Stimulated activated CD4-positive, alpha-beta T cell treated with anti-CD3 and anti-CD28 coated beads, Interleukin-4, amount 100 ng/mL, for 24 hours (primary cell): ENCODE measurements around the gene ARHGDIG.
"Not testable (repeated sequence)": the region's sequence is repeated elsewhere in the genome, so short reads cannot be mapped to it uniquely, and the experiment has no call there.

Experiments used
- DNase-seq: peaks from one replicate; pipeline ENCODE4 v3.0.0-alpha.2; 2020

Gene ARHGDIG

DNA sequence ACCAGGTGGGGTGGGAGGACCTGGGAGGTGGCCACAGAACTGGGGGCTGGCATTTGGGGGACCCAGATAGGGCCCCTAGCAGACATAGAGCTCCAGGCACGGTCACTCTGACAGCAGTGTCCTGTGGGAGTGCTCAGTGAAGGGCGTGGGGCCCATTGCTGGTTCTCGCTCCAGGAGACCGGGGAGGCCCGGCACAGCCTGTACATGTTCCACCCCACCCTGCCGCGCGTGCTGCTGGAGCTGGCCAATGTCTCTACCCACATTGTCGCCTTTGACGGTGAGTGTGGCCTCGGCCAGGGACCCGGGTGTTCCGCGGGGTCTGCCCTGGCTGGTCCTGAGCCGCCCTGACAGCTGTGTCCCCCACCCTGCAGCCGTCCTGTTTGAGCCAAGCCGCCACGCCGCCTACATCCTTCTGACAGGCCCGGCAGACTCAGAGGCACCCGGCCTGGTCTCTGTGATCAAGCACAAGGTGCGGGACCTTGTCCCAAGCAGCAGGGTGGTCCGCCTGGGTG lies 15.9 kb upstream of the ARHGDIG start:
- DNase-seq, result no peak

DNA sequence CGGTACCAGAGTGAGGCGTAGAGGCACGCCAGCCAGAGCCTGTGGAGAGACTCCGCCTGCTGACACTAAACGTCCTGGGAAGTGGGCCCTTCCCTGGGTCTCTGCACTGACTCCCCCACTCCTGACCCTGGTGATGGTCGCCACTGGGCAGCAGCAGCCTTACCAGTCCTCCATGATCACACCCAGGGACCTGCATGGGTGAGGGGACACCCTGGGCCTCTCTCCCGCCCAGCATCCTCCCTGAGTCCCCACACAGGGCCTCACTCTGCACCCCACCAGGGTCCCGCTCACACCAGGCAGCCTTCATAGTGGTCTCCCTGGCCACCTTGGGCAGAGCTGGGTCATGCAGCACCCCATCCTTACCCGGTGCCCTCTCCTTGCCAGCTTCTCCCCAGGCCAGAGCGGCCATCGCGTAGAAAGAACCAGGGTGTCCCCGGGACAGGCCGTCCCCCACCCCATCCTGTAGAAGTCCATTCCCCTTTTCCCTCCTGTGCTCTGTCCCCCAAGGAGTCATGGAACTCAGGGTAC lies 15.3 kb upstream of the ARHGDIG start:
- no peak for DNase-seq

DNA sequence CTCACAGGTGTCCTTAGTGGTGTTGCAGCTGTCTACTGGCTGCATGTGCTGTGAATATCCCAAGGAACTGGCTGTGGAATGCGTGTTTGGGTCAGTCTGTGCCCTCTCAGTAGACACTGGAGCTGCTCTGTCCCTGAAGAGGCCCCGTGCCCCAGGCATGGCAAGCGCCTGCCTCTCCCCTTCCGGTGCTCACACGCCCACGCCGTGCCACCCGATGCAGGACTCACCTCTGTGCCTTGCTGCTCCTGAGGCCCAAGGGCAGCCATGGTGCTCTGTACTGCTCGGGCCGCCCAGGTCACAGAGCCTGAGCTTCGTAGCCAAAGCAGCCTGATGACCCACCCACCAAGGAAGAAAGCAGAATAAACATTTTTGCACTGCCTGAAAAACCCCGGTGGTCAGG lies 14.7 kb upstream of the ARHGDIG start:
- peak; percentile 11 for DNase-seq

DNA sequence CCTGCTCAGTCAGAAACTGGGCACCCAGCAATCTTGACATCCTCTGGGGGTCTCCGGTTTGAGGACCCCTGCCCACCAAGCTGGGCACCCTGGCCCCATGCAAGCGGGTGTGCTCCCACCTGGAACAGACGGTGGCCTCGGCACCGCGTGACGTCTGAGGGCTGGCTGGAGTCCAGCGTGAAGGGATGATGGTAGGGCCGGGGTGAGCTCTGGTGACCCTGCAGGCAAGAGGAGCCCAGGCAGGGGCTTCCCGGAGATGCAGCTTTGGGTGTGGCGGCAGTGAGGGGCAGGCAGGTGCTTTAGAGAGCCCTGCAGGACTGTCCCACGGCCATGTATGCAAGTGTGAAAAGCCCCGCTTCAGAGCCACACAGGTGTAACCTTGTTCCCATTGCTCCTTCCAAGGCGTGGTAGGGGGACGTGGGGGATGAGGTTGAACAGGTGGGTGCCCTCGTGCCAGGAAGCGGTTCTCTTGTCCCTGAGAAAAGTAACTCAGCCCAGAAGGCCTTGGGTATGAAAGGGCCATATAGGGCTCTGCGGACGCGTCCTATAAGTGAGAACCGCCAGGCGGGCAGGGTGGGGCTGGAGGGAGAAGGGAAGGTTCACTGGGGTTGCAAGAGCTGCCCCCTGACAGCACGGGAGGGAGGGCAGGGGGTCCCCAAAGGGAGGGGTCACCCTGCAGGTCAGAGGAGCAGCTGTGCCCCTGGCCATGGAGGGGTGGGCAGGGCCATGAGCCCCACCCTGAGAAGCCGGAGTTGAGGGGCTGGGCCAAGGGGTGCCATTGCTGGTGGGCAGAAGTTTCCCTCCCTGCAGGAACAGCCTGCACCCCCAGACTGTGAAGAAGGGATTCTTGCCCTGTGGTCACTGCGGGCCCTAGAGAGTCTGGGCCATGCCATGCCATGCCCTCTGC lies 13.9 kb upstream of the ARHGDIG start:
- DNase-seq, result no peak

DNA sequence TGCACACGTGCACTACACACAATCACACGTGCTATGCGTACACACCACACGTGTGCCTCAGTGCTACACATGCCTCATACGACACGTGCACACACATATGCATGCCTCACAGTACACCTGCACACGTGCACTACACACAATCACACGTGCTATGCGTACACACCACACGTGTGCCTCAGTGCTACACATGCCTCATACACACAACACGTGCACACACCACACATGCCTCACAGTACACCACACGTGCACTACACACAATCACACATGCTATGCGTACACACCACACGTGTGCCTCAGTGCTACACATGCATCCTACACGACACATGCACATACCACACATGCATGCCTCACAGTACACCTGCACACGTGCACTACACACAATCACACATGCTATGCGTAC lies 12.8 kb upstream of the ARHGDIG start:
- DNase-seq, result not testable (repeated sequence)

DNA sequence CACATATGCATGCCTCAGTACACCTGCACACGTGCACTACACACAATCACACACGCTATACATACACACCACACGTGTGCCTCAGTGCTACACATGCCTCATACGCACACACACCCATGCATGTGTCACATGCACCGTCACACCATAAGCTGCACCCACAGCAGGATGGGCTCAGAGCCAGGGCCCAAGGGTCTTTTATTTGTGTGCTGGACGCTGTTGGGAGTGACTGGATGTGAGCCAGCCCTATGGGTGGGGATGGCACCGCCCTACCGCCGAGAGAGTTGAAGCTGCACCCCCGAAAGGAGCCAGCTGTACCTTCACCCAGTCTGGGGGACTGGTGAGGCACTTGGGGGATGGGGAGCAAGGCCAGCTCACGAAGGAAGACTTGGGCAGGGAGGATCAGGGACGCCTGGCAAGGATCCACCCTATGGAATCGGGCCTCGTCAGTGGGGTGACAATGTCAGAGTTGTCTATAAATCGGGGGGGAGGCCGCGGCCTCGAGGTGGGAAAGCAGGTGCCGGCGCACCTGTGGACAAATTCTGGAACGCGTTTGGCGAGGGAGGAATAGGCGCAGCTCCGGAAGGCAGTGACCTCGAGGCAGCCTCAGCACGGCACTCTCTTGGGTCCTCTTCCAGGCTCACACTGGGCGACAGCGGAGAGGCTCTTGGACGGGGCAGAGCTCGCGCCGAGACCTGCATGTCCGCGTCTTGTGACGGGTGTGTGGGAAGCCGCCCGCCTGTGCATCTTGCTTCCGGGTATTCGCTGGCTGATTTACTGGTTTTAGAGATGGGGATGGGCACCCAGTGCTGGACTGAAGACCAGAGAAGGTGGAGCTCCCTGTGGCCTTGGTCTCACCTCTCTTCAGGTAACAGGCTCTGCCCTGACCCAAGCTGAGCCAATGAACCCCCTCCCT lies 12.0 kb upstream of the ARHGDIG start:
- no peak for DNase-seq

DNA sequence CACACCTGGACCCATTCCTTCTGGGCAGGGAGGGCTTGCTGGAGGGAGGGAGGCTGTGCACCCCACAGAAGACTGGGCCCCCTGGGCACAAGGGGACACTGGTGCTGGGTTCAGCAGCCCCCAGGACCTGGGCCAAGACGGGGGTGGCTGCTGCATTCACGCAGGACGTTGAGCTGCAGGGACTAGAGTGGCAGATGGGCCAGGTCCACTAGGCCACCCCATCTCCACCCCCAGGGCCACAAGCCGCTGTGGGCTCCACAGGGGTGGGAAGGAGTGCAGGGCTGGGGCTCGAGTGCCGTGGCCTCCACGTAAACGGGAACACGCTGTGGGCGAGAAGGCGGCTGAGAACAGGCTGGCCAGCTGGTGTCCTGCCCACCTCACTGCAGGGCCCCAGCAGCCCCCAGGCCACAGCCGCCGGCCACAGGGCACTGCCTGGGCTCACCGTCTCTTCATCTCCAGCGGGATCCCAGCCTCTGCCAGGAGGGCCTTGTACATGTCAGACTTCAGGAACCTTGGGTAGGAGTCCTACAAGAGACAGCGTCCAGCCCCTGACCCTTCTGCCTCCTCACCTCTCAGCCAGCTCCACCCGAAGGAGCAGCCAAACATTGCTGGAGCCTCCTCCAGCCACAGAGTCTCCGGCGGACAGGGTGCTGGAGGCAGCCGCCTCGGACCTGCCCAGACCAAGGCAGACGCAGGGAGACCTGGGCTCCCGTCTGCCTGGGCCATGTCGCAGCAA lies 11.2 kb upstream of the ARHGDIG start:
- DNase-seq, result no peak

DNA sequence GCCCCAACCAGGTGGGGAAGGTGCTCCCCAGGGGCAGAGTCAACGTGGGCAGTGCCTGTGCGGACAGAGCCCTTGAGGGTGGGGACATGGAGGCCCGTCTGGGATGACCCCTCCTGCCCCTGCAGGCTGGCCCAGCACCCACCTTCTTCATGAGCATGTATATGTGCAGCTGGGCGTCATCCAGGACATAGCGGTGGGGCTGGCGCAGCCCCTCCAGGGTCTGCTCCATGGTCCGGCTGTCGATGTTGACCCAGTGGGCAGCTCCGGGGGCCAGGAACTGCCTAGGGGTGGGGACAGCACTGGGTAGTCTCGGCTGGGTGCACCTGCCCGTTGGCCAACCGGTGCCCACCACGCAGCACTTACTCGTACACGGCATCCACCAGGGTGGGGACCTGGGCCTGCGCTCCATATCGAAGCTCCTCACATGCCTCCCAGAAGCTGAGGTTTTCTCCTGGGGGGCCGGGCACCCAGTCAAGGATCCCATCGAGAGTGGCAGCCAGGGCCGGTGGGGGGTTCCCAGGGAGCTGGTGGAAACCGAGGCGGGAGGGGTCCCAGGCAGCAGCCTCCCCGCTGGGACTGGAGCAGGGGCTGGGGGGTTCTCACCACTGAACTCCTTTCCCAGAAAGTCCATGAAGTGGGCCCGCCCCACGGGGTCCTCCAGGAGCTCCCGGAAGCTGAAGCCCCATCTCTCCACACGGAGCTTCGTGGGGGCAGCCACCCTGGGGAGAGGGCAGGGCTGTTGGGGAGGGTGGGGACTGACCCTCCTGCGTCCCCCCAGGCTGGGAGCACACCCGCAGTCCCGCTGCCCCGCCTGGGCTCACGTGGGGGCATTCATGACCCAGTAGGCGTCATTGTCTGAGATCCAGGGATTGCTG lies 9.8 kb upstream of the ARHGDIG start:
- no peak for DNase-seq

DNA sequence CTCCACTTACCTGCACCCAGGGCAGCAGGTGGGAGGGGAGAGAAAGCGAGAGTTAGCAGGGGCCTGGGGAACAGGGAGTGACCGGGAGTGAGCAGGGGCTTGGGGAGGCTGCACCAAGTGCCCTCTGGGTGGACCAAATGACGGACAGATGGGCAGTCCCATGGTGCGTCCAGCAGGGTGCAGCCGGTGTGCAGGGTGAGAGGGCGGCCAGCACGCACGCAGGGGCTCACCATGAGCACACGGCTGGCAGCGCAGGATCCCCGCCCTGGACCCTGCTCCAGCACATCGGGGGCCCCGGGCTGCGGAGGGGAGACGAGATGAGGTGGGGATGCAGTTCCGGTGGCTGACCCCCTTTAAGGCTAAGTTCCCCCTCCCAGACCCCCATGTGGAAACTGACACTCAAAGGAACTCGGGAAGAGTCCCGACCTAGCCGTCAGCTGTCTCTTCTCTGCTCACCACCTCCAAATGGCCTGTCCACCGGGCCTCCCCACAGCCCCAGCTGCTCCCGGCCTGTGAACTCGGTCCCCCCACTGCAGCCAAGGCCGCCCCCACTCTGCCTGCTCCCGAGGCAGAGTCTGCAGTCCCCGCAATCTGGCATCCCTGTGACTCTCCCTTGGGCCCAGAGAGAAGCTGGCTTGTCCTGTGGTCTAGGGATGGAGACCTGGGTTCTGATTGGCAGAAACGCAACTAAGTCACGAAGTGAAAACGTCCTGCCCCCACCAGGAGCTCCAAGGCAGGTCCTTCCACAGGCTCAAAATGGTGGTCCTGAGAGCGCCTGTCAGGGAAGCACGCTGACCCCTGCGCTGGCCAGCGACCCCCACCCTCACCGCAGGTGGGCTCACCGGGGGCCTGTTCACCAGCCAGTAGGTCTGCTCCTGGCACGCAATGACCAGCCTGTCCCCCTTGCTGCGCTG lies 7.5 kb upstream of the ARHGDIG start:
- no peak for DNase-seq

DNA sequence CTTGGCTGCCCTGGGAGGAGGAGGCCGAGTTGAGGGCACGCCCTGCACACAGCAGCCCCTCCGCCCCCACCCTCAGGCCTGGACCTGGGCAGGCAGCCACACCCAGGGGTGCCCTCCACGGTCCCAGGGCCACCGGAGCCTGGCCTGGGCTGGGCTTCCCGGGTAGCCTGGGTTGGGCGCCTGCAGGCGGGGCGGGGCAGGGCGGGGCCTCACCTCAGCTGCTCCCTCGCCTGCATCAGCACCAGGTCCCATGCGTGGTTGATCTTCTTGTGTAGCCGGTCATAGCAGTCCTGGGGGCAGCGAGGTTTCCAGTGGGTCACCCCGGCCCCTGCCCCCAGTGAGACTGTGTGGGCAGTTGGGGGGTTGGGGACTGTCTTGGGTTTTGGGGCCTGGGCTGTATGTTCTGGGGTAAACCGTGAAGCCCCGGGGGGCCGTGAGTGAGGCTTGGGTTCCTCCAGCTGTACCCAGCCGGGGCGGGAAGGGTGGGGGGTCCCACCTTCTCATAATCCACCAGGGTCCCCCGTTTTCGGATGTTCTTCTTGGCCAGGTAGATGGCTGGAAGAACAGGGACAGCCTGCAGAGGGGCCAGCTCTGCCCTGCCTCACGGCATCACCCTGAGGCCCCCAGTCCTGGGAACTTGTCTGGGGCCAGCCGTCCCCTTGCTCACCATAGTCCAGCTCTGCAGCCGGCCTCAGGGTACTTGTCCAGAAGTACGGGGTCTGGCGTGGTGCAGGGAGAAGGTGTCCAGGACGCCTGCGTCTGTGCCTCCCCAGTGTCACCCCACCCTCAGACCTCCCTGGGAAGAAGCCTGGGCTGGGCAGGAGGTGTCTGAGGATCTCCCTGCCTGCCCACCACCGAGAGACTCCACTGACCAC lies 6.6 kb upstream of the ARHGDIG start:
- DNase-seq, result no peak

DNA sequence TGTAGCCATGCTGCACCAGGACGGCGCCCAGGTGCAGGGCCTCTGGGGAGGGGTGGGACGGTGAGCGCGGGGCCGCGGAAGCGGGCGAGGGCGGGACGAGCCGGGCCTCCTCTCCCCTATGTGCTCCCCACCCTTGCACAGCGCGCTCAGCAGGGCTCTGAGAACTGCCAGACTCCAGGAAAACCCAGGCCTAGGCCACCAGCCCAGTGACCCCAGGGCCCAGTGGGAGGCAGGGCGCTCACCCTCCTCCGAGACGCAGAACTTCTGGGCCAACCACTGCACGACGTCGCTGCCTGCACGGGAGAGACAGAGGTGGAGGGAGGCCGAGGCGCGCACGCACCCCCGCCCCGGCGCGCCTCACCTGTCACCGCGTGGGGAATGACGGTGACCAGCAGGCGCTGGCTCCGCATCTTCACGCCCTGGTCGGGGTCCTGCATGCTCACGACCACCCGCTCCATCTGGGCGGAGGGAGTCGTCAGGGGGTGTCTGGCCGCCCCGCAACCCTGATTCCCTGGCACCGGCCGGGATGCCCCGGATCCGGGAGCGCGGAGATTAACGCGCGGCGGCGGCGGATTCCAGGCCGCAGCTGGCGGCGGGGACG lies 5.2 kb upstream of the ARHGDIG start:
- no peak for DNase-seq

DNA sequence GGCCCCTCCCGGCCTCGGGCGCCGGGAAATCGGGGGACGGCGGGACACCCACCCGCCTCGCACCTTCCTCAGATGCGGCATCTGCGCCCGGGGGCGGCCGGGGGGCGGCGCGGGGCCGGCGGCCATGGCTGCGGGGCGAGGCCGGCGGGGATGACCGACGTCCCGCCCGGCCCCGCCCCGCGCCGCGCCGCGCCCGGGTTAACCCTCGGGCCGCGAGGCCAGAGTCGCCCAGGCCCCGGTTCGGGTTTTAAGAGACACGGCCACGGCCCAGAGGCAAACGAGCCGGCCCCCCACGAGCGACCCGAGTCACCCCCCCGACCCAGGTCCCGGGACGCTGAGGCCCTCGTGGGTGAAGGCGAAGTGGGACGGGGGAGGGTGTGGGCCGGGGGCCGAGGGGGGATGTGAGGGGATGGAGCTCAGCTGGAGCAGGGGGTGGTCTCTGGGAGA lies 4.6 kb upstream of the ARHGDIG start, which contains the start of gene RGS11:
RGS11 (minus strand) TSS at position 159 of the 447 bp plus-strand sequence; CDS start at position 126, 33 bp downstream.
- no peak for DNase-seq

DNA sequence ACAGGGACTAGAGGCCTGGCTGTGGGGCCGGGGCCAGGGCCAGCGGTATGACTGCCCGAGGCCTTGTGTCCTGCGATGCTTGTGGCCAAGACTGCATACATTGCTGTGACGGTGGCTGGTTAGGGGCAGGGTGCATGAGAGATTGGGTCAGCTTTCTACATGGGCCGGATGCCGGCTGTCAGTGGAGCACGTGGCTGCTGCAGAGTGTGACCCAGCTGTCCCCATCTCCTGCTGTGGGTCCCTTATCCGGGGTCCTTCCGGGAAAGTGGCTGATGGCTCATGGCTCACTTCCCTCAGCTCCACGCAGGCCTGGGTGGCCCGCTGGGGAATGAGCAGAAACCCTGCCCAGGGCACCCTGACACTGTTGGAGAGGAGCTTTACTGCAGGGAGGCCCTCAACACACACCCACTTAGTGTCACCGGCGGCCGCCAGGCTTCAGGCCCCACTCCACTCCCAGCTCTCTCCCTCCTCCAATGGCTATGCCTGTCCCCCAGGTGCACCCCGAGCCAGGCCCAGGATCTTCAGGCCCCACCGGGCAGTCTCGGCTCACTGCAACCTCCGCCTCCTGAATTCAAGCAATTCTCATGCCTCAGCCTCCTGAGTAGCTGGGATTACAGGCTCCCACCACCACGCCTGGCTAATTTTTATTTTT lies 3.8 kb upstream of the ARHGDIG start:
- DNase-seq, result no peak

DNA sequence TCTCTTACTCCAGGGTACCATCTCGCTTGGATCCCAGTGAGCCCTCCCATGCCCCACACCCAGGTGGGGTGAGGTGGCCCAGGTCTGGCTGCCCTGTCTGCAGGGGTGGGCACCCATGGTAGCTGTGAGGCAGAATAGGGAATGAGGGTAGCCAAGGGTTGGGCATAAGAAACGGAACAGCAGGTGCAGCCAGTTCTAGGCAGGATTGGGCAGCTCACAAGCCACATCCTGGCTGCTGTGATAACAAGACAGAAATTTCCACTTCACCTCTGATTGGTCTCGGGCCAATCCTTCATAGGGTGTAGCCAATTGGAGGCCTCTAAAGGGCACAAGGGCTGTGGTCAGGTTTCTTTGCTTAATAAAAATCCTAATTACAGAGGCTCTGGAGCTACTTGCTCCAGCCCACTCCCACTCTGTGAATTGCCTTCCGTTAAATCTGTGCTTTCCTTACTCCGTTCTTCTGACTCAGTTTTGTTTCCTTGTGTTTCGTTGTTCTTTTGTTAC lies 1.5 kb upstream of the ARHGDIG start:
- DNase-seq, result peak; percentile 19

DNA sequence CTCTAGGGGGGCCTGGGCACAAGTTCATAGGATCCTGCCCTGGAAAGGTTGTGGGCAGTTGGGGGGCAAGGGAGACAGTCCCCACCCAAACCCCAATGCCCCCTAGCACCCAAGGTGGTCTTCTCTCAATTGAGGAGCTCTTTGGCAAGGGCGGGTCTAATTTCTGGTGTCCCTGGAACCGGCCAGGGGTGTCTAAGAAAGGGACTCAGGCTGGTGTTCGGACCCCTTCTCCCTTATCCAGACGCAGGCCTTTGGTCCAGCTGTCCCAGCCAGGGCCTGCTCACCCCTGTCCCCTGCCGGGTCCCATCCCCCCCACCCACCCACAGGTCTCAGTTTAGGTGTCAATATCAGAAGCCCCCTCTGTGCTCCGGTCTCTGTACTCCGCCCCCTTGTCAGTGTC lies 860 bp upstream of the ARHGDIG start:
- DNase-seq, result no peak

DNA sequence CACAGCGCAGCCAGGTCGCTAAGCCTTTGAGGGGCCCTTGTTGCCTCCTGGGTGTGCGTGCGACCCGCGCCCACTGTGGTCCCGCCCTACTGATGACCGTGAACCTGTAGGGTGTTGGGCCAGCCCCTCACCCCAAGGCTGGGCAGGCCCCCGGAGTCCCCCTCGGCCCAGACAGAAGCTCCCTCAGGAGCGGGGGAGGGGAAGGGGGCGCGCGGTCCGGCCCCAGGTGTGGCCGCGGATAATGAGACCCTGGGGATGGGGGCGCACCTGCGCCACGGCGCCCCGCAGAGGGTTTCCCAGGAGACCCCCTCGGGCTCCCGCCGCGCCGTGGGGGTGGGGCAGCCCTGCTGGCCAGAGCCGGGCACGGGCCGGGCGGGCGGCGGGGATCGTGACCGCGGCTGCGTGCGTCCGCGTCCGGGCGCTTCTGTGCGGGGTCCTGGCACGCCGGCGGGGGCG lies 358 bp upstream of the ARHGDIG start:
- no peak for DNase-seq

DNA sequence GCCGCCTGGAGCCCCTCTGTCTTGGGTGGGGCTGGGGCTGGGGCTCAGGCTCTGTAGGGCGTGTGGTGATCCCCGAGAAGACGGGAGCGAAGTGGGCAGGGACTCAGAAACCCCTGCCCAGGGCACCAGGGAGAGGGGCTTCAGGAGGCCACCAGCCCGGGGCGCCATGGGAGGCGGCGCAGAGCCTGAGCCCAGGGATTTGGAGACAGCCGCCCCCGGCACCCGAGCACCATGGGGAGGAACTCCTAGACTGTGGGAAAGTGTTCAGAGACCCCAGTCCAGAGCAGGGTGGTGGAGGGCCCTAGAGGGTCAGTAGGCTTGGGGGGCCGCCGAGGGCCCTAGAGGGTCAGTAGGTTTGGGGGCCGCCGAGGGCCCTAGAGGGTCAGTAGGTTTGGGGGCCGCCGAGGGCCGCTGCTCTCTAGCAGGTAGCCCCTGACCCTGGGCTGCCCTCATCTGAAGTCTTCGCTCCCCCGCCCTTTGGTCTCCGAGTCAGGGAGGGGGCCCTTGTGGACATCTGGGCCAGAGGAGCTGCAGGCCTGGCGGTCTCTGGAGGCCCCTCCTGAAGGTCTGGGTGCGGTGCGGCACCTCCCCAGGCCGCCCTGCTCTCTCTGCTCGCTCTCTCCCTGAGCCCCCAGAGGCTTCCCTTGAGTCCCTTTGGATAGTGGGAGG lies 734 bp downstream of the ARHGDIG start:
- no peak for DNase-seq
